ENCODE measurements around the gene CARD9. TPM values are rescaled to one million over a fixed set of nuclear protein-coding genes. Genes with fewer than 3 reads are reported as not detected.

CARD9 gene
- total and polyA plus RNA-seq, 2 experiments from 2014 or later = 0.11 to 0.60 TPM

- H3K4me2 ChIP-seq (ENCODE audit: unreplicated experiment) = no peak overlapping the region
- H2AFZ ChIP-seq = no peak overlapping the region
- in situ Hi-C loops (cut with MboI) = no loop called here
- H3K9me3 ChIP-seq (ENCODE audit: low read depth) = no peaks in the 10 kb centered on the region
- TF ChIP-seq EZH2phosphoT487 (IDR thresholded peaks at IDR 0.05; ENCODE audit: insufficient read depth, low read depth) = no peak
- TF ChIP-seq EZH2 (IDR thresholded peaks at IDR 0.05; ENCODE audit: insufficient read depth, poor library complexity, severe bottlenecking) = no peak
- peaks cover 25% of the 10 kb centered on the region for H3K79me2 ChIP-seq (ENCODE audit: insufficient read depth)
- no peak overlapping the region for H3K27ac ChIP-seq
- 92% methylated on average over 12 to 13 of the region's 13 CpGs for WGBS, 2 experiments (ENCODE audit: low coverage in 1 of 2, low lambda C conversion rate in 2 of 2, missing lambda C conversion rate in 2 of 2)
- no peak for DNase-seq
- no peaks in the 10 kb centered on the region for H3K27me3 ChIP-seq (replicated peaks; ENCODE audit: insufficient read depth)
- no peaks in the 10 kb centered on the region for H4K20me1 ChIP-seq (ENCODE audit: insufficient read depth)
- peaks cover 8% of the 10 kb centered on the region for H3F3A ChIP-seq (ENCODE audit: insufficient read depth)
- no peaks in the 10 kb centered on the region for H3K9me2 ChIP-seq (ENCODE audit: insufficient read depth)
- peak overlapping the region; percentile 86; the same call in 1 of the 2 replicates for H3K9ac ChIP-seq
- H3K4me3 ChIP-seq = no peak overlapping the region
- no peaks in the 10 kb centered on the region for H3K36me3 ChIP-seq (ENCODE audit: low read depth)
- peaks cover 18% of the 10 kb centered on the region for H3K4me1 ChIP-seq (ENCODE audit: insufficient read depth)
Observed at GRCh38 chr9:136325358-136325757, 48.1 kb downstream of the CARD9 start.

GRCh38 chr9:136324501-136325300, 48.8 kb downstream of the CARD9 start:
- H4K20me1 ChIP-seq (ENCODE audit: insufficient read depth) = no peaks in the 10 kb centered on the region
- no peak overlapping the region for H3K4me3 ChIP-seq
- peaks cover 18% of the 10 kb centered on the region for H3K4me1 ChIP-seq (ENCODE audit: insufficient read depth)
- no peak overlapping the region for H3K4me2 ChIP-seq (ENCODE audit: unreplicated experiment)
- in situ Hi-C loops (cut with MboI) = no loop called here
- H3K36me3 ChIP-seq (ENCODE audit: low read depth) = no peaks in the 10 kb centered on the region
- H3K27ac ChIP-seq = no peak overlapping the region
- peaks cover 8% of the 10 kb centered on the region for H3F3A ChIP-seq (ENCODE audit: insufficient read depth)
- H3K79me2 ChIP-seq (ENCODE audit: insufficient read depth) = peaks cover 18% of the 10 kb centered on the region
- WGBS, 2 experiments (ENCODE audit: low coverage in 1 of 2, low lambda C conversion rate in 2 of 2, missing lambda C conversion rate in 2 of 2) = 76 to 84% methylated on average over 21 to 24 of the region's 24 CpGs
- no peak for TF ChIP-seq EZH2 (IDR thresholded peaks at IDR 0.05; ENCODE audit: insufficient read depth, poor library complexity, severe bottlenecking)
- no peak for TF ChIP-seq EZH2phosphoT487 (IDR thresholded peaks at IDR 0.05; ENCODE audit: insufficient read depth, low read depth)
- no peaks in the 10 kb centered on the region for H3K27me3 ChIP-seq (replicated peaks; ENCODE audit: insufficient read depth)
- H3K9ac ChIP-seq = no peak overlapping the region
- no peak for DNase-seq
- no peaks in the 10 kb centered on the region for H3K9me3 ChIP-seq (ENCODE audit: low read depth)
- H3K9me2 ChIP-seq (ENCODE audit: insufficient read depth) = no peaks in the 10 kb centered on the region
- no peak overlapping the region for H2AFZ ChIP-seq

GRCh38 chr9:136323371-136323789, 50.1 kb downstream of the CARD9 start:
- no peak overlapping the region for H3K4me3 ChIP-seq
- DNase-seq = no peak
- 79 to 85% methylated on average over 16 to 17 of the region's 17 CpGs for WGBS, 2 experiments (ENCODE audit: low coverage in 1 of 2, low lambda C conversion rate in 2 of 2, missing lambda C conversion rate in 2 of 2)
- no peak for TF ChIP-seq EZH2phosphoT487 (IDR thresholded peaks at IDR 0.05; ENCODE audit: insufficient read depth, low read depth)
- H3K36me3 ChIP-seq (ENCODE audit: low read depth) = no peaks in the 10 kb centered on the region
- H3K4me1 ChIP-seq (ENCODE audit: insufficient read depth) = peaks cover 11% of the 10 kb centered on the region
- H3K27me3 ChIP-seq (replicated peaks; ENCODE audit: insufficient read depth) = no peaks in the 10 kb centered on the region
- no peak overlapping the region for H3K4me2 ChIP-seq (ENCODE audit: unreplicated experiment)
- peaks cover 8% of the 10 kb centered on the region for H3F3A ChIP-seq (ENCODE audit: insufficient read depth)
- peaks cover 5% of the 10 kb centered on the region for H3K79me2 ChIP-seq (ENCODE audit: insufficient read depth)
- no peak overlapping the region for H2AFZ ChIP-seq
- no peaks in the 10 kb centered on the region for H3K9me2 ChIP-seq (ENCODE audit: insufficient read depth)
- H3K27ac ChIP-seq = no peak overlapping the region
- H4K20me1 ChIP-seq (ENCODE audit: insufficient read depth) = no peaks in the 10 kb centered on the region
- no peaks in the 10 kb centered on the region for H3K9me3 ChIP-seq (ENCODE audit: low read depth)
- H3K9ac ChIP-seq = no peak overlapping the region
- in situ Hi-C loops (cut with MboI) = no loop called here

GRCh38 chr9:136322756-136323330, 50.6 kb downstream of the CARD9 start:
- DNase-seq = no peak
- Histone ChIP-seq H3K79me2 (ENCODE audit: insufficient read depth) (no peaks in the 10 kb centered on the region), H3K27me3 (replicated peaks; ENCODE audit: insufficient read depth) (no peaks in the 10 kb centered on the region), H3K4me3 (no peak overlapping the region), H3K9me3 (ENCODE audit: low read depth) (no peaks in the 10 kb centered on the region), H3K9me2 (ENCODE audit: insufficient read depth) (no peaks in the 10 kb centered on the region), H3K27ac (no peak overlapping the region), H2AFZ (no peak overlapping the region), H3K4me2 (ENCODE audit: unreplicated experiment) (no peak overlapping the region), H3K4me1 (ENCODE audit: insufficient read depth) (peaks cover 11% of the 10 kb centered on the region), H3K9ac (no peak overlapping the region), H3F3A (ENCODE audit: insufficient read depth) (peaks cover 8% of the 10 kb centered on the region), H4K20me1 (ENCODE audit: insufficient read depth) (no peaks in the 10 kb centered on the region), H3K36me3 (ENCODE audit: low read depth) (no peaks in the 10 kb centered on the region)
- in situ Hi-C loops (cut with MboI) = no loop called here
- WGBS, 2 experiments (ENCODE audit: low coverage in 1 of 2, low lambda C conversion rate in 2 of 2, missing lambda C conversion rate in 2 of 2) = 82 to 85% methylated on average over 23 of the region's 23 CpGs
- no peak for TF ChIP-seq EZH2phosphoT487 (IDR thresholded peaks at IDR 0.05; ENCODE audit: insufficient read depth, low read depth)
- no peak for TF ChIP-seq EZH2 (IDR thresholded peaks at IDR 0.05; ENCODE audit: insufficient read depth, poor library complexity, severe bottlenecking)
